DLD1 (cell line): ENCODE data around the gene NBEA.
"Not testable (repeated sequence)": the region's sequence is repeated elsewhere in the genome, so short reads cannot be mapped to it uniquely, and the experiment has no call there.

Experiments used
- in situ Hi-C: cut with HindIII; loops from 2 replicates; pipeline ENCODE4 v1.10.0; 2017; ENCODE audit warnings: low sequenced_read_pairs

The NBEA gene

GRCh38 chr13:34951528-34951927, 9.5 kb downstream of the NBEA start:
- in situ Hi-C loops, result no loop called here

GRCh38 chr13:34959489-34959888, 17.4 kb downstream of the NBEA start:
- in situ Hi-C loops, result no loop called here

GRCh38 chr13:34964558-34964957, 22.5 kb downstream of the NBEA start:
- in situ Hi-C loops, result no loop called here

- in situ Hi-C loops, result no loop called here
These were observed 25.9 kb downstream of the NBEA start for GRCh38 chr13:34967851-34968562.

- in situ Hi-C loops, result not testable (repeated sequence)
These were observed 27.5 kb downstream of the NBEA start for GRCh38 chr13:34969539-34969938.

- in situ Hi-C loops, result no loop called here
These were observed 28.9 kb downstream of the NBEA start for GRCh38 chr13:34970961-34971360.

- in situ Hi-C loops, result no loop called here
These were observed 29.4 kb downstream of the NBEA start for GRCh38 chr13:34971473-34971872.

- in situ Hi-C loops, result not testable (repeated sequence)
These were observed 43.1 kb downstream of the NBEA start for GRCh38 chr13:34985199-34985598.

GRCh38 chr13:34988330-34988791, 46.3 kb downstream of the NBEA start:
- in situ Hi-C loops, result no loop called here

- in situ Hi-C loops, result no loop called here
These were observed 48.5 kb downstream of the NBEA start for GRCh38 chr13:34990399-34991214.

GRCh38 chr13:34993470-34993869, 51.4 kb downstream of the NBEA start:
- in situ Hi-C loops, result no loop called here

- in situ Hi-C loops, result not testable (repeated sequence)
These were observed 61.7 kb downstream of the NBEA start for GRCh38 chr13:35003734-35004133.

GRCh38 chr13:35005051-35005450, 63.0 kb downstream of the NBEA start:
- in situ Hi-C loops, result no loop called here

- in situ Hi-C loops, result no loop called here
These were observed 72.6 kb downstream of the NBEA start for GRCh38 chr13:35014606-35015213.

- in situ Hi-C loops, result no loop called here
These were observed 74.5 kb downstream of the NBEA start for GRCh38 chr13:35016362-35017112.

GRCh38 chr13:35025314-35025713, 83.2 kb downstream of the NBEA start:
- in situ Hi-C loops, result no loop called here

GRCh38 chr13:35028338-35028867, 86.3 kb downstream of the NBEA start:
- in situ Hi-C loops, result no loop called here

GRCh38 chr13:35039012-35039411, 96.9 kb downstream of the NBEA start:
- in situ Hi-C loops, result no loop called here

- in situ Hi-C loops, result no loop called here
These were observed 104.5 kb downstream of the NBEA start for GRCh38 chr13:35046587-35046986.

- in situ Hi-C loops, result no loop called here
These were observed 113.6 kb downstream of the NBEA start for GRCh38 chr13:35055705-35056104.

- in situ Hi-C loops, result no loop called here
These were observed 115.8 kb downstream of the NBEA start for GRCh38 chr13:35057858-35058257.
